GM12872 (cell line): ENCODE data around the gene MTERF2.

Experiments
- CTCF ChIP-seq: IDR thresholded peaks from 3 replicates; pipeline ENCODE4 v1.5.1; 2011; ENCODE audit warnings: low read depth, mild to moderate bottlenecking, low read length, moderate library complexity; ENCODE audit not compliant: insufficient read depth

The MTERF2 gene

GRCh38 chr12:106984588-106985137 is 2.3 kb downstream of the MTERF2 start:
- TF ChIP-seq CTCF, result no peak

GRCh38 chr12:106982229-106982628 is 4.7 kb downstream of the MTERF2 start:
- TF ChIP-seq CTCF, result no peak

GRCh38 chr12:106981788-106982187 is 5.2 kb downstream of the MTERF2 start:
- no peak for TF ChIP-seq CTCF

GRCh38 chr12:106980944-106981343 is 6.0 kb downstream of the MTERF2 start:
- no peak for TF ChIP-seq CTCF

- TF ChIP-seq CTCF, result no peak
Observed at GRCh38 chr12:106978035-106978800, 8.7 kb downstream of the MTERF2 start.

- no peak for TF ChIP-seq CTCF
Observed at GRCh38 chr12:106976668-106977067, 10.3 kb downstream of the MTERF2 start.

- no peak for TF ChIP-seq CTCF
Observed at GRCh38 chr12:106975993-106976658, 10.8 kb downstream of the MTERF2 start.
